GM23338 (cell line): ENCODE measurements around the gene HOXB3. TPM values are rescaled to one million over a fixed set of nuclear protein-coding genes. Genes with fewer than 3 reads are reported as not detected.

Source experiments
- ATAC-seq: fragments of 200-7000 bp; cut with Tn5 transposase; 3 replicates; pipeline ENCODE4 v1.9.1; 2020
- DNase-seq: peaks from one replicate; pipeline ENCODE4 v3.0.0-alpha.2; 2015; ENCODE audit warnings: low spot score
- H2AFZ ChIP-seq: fragments of 200-600 bp; sonication (generic); 2 replicates; pipeline ENCODE4 v1.8.0; 2016; ENCODE audit warnings: antibody characterized with exemption, mild to moderate bottlenecking, moderate library complexity
- H3F3A ChIP-seq: fragments of 200-600 bp; sonication (generic); replicated peaks from 2 replicates; pipeline ENCODE4 v1.8.0; 2017; ENCODE audit warnings: antibody characterized with exemption, mixed run types, low read depth
- H3K27ac ChIP-seq: fragments of 200-600 bp; sonication (generic); 2 replicates; pipeline ENCODE4 v1.6.1; 2016; ENCODE audit warnings: low read depth
- H3K27me3 ChIP-seq: fragments of 200-600 bp; sonication (generic); 2 replicates; pipeline ENCODE4 v1.8.0; 2016; ENCODE audit warnings: mild to moderate bottlenecking, mixed run types, moderate library complexity; ENCODE audit not compliant: insufficient read depth
- H3K36me3 ChIP-seq: fragments of 200-600 bp; sonication (generic); 2 replicates; pipeline ENCODE4 v1.8.0; 2016; ENCODE audit warnings: mild to moderate bottlenecking; ENCODE audit not compliant: insufficient read depth
- H3K4me1 ChIP-seq: fragments of 200-600 bp; sonication (generic); 2 replicates; pipeline ENCODE4 v1.8.0; 2016; ENCODE audit warnings: mild to moderate bottlenecking, moderate library complexity; ENCODE audit not compliant: insufficient read depth
- H3K4me2 ChIP-seq: fragments of 200-600 bp; sonication (generic); 2 replicates; pipeline ENCODE4 v1.7.1; 2017; ENCODE audit warnings: mixed run types
- H3K4me3 ChIP-seq: fragments of 200-600 bp; sonication (generic); 2 replicates; pipeline ENCODE4 v1.6.1; 2016; ENCODE audit warnings: mixed run types
- H3K79me2 ChIP-seq: fragments of 200-600 bp; sonication (generic); replicated peaks from 2 replicates; pipeline ENCODE4 v1.8.0; 2017; ENCODE audit warnings: mild to moderate bottlenecking; ENCODE audit not compliant: insufficient read depth
- H3K9me2 ChIP-seq: fragments of 200-600 bp; sonication (generic); 2 replicates; pipeline ENCODE4 v1.8.0; 2017; ENCODE audit not compliant: insufficient read depth
- H4K20me1 ChIP-seq: fragments of 200-600 bp; sonication (generic); replicated peaks from 2 replicates; pipeline ENCODE4 v1.8.0; 2017; ENCODE audit warnings: mild to moderate bottlenecking; ENCODE audit not compliant: insufficient read depth
- H3K27ac Mint-ChIP-seq: 2 replicates; pipeline ENCODE4 v1.8.0; 2020; ENCODE audit warnings: inconsistent platforms, mild to moderate bottlenecking, moderate library complexity, mixed read lengths
- H3K27me3 Mint-ChIP-seq: 3 replicates; pipeline ENCODE4 v1.8.0; 2022; ENCODE audit warnings: low read depth, mild to moderate bottlenecking, moderate library complexity, mixed read lengths, inconsistent platforms; ENCODE audit not compliant: insufficient read depth, poor library complexity
- H3K36me3 Mint-ChIP-seq: 3 replicates; pipeline ENCODE4 v1.8.0; 2021; ENCODE audit warnings: low read depth, mild to moderate bottlenecking, inconsistent platforms, moderate library complexity, mixed read lengths
- H3K4me1 Mint-ChIP-seq: 3 replicates; pipeline ENCODE4 v1.8.0; 2020; ENCODE audit warnings: mild to moderate bottlenecking, inconsistent platforms, mixed read lengths
- H3K4me3 Mint-ChIP-seq: 3 replicates; pipeline ENCODE4 v1.8.0; 2021; ENCODE audit warnings: moderate library complexity, mild to moderate bottlenecking, inconsistent platforms, mixed read lengths
- H3K9me3 Mint-ChIP-seq: 3 replicates; pipeline ENCODE4 v1.8.0; 2020; ENCODE audit warnings: moderate library complexity, mild to moderate bottlenecking, inconsistent platforms, mixed read lengths
- CREB1 ChIP-seq: fragments of 250-450 bp; sonication (Bioruptor Pico); IDR thresholded peaks from 2 replicates; pipeline ENCODE4 v1.5.0; 2020; ENCODE audit warnings: low read depth, mild to moderate bottlenecking, moderate library complexity
- EZH2 ChIP-seq: fragments of 200-600 bp; sonication (generic); IDR thresholded peaks from one replicate; pipeline ENCODE4 v1.8.0; 2017; ENCODE audit warnings: antibody characterized with exemption, mild to moderate bottlenecking, low read depth; ENCODE audit not compliant: unreplicated experiment
- EZH2phosphoT487 ChIP-seq: fragments of 200-600 bp; sonication (generic); IDR thresholded peaks from one replicate; pipeline ENCODE4 v1.8.1; 2018; ENCODE audit warnings: antibody characterized with exemption; ENCODE audit not compliant: unreplicated experiment
- JUNB ChIP-seq: IDR thresholded peaks from one replicate; pipeline ENCODE4 v1.6.1; 2016; ENCODE audit warnings: antibody characterized with exemption; ENCODE audit not compliant: unreplicated experiment
- NANOG ChIP-seq: IDR thresholded peaks from 2 replicates; pipeline ENCODE4 v1.6.1; 2016; ENCODE audit warnings: antibody characterized with exemption, borderline replicate concordance
- POLR2AphosphoS5 ChIP-seq: IDR thresholded peaks from 2 replicates; pipeline ENCODE4 v1.6.1; 2016; ENCODE audit warnings: antibody characterized with exemption, low read depth
- STAT1 ChIP-seq: IDR thresholded peaks from one replicate; pipeline ENCODE4 v1.6.1; 2016; ENCODE audit warnings: antibody characterized with exemption; ENCODE audit not compliant: unreplicated experiment
- ZNF114 ChIP-seq: fragments of 250-450 bp; sonication (Bioruptor Pico); IDR thresholded peaks from 2 replicates; pipeline ENCODE4 v1.5.0; 2020; ENCODE audit warnings: mild to moderate bottlenecking, moderate library complexity
- ZNF331 ChIP-seq: fragments of 250-450 bp; sonication (Bioruptor Pico); IDR thresholded peaks from 2 replicates; pipeline ENCODE4 v1.5.0; 2020; ENCODE audit warnings: low read depth, mild to moderate bottlenecking, moderate library complexity
- polyA plus RNA-seq: library from polyadenylated mRNA; unstranded; fragments of >200 nt; fragmentation: Nextera tagmentation; extraction: Ambion mirVana; gene quantifications from 2 replicates; pipeline ENCODE4 v1.2.1, GENCODE V29; 2016
- total RNA-seq: library from RNA; depleted of rRNA; stranded (reverse); fragments of >200 nt; shearing (Covaris generic); gene quantifications from 2 replicates; pipeline ENCODE4 v1.2.3, GENCODE V29; 2014
- TF ChIP-seq, protein P1 (sequence below): IDR thresholded peaks from 2 replicates; pipeline ENCODE4 v1.6.1; 2016; ENCODE audit warnings: antibody characterized with exemption
- TF ChIP-seq, protein P2 (sequence below): fragments of 250-450 bp; sonication (Bioruptor Pico); IDR thresholded peaks from 2 replicates; pipeline ENCODE4 v1.5.0; 2020; ENCODE audit warnings: mild to moderate bottlenecking, moderate library complexity
- TF ChIP-seq, protein P3 (sequence below): IDR thresholded peaks from one replicate; pipeline ENCODE4 v1.6.1; 2018; ENCODE audit warnings: antibody characterized with exemption; ENCODE audit not compliant: unreplicated experiment
- TF ChIP-seq, protein P4 (sequence below), 2 experiments: fragments of 200-600 bp in 1 of 2; sonication (generic) in 1 of 2; conservative IDR thresholded peaks; 2 replicates each; pipeline versions ENCODE4 v1.5.1 to v1.6.1; 2016 to 2017; ENCODE audit warnings: antibody characterized with exemption in 2 of 2, low read depth in 2 of 2, mild to moderate bottlenecking in 2 of 2, moderate library complexity in 1 of 2

HOXB3 gene
- total and polyA plus RNA-seq, 2 experiments from 2014 or later: 0.17 TPM; not detected in 1

DNA sequence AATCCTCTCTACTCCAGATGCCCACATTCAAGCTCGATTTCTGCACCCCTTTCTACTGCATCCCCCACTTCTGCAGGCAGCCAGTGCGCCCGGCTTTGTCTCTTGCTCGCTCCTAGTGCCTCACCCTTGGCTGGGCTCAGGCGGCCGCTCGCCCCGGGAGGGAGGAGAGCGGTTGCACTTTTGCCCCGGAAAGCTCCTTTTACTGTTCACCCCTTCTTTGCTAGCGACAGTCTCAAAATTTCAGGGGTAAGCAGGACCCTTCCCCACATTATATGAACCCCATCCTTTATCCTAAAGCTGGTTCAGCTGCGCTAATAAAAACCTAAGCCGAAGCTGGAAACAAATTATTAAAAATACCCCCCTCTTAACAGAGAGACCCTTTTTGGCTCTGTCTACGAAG, 2.5 kb upstream of the HOXB3 start:
- Mint-ChIP-seq H3K36me3 (no peaks in the 10 kb centered on the region), H3K4me1 (peaks cover 42% of the 10 kb centered on the region), H3K9me3 (no peaks in the 10 kb centered on the region; the same call in 2 of the 3 replicates), H3K27ac (no peak overlapping the region), H3K4me3 (0 out of 3 replicates have a peak overlapping the region, but pooled peaks have one; percentile 23), H3K27me3 (peaks cover 100% of the 10 kb centered on the region)
- Histone ChIP-seq H3K4me1 (peaks cover 61% of the 10 kb centered on the region), H3K4me2 (no peak overlapping the region), H3K4me3 (no peak overlapping the region), H4K20me1 (peaks cover 44% of the 10 kb centered on the region), H3K27ac (no peak overlapping the region), H3K27me3 (peaks cover 100% of the 10 kb centered on the region), H3K36me3 (no peaks in the 10 kb centered on the region), H2AFZ (no peak overlapping the region), H3F3A (peaks cover 53% of the 10 kb centered on the region), H3K79me2 (no peaks in the 10 kb centered on the region), H3K9me2 (no peaks in the 10 kb centered on the region)
- no peak for DNase-seq
- peak; percentile 3; the same call in 1 of the 3 replicates for ATAC-seq
- TF ChIP-seq CREB1 (CRISPR knock-in tag) (no peak), JUNB (no peak), NANOG (no peak), STAT1 (no peak), ZNF331 (CRISPR knock-in tag) (no peak), ZNF114 (CRISPR knock-in tag) (no peak), POLR2AphosphoS5 (no peak), EZH2phosphoT487 (peak; percentile 20), EZH2 (peak; percentile 93)
- TF ChIP-seq, protein P1, sequence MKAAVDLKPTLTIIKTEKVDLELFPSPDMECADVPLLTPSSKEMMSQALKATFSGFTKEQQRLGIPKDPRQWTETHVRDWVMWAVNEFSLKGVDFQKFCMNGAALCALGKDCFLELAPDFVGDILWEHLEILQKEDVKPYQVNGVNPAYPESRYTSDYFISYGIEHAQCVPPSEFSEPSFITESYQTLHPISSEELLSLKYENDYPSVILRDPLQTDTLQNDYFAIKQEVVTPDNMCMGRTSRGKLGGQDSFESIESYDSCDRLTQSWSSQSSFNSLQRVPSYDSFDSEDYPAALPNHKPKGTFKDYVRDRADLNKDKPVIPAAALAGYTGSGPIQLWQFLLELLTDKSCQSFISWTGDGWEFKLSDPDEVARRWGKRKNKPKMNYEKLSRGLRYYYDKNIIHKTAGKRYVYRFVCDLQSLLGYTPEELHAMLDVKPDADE: no peak
- TF ChIP-seq, protein P2, sequence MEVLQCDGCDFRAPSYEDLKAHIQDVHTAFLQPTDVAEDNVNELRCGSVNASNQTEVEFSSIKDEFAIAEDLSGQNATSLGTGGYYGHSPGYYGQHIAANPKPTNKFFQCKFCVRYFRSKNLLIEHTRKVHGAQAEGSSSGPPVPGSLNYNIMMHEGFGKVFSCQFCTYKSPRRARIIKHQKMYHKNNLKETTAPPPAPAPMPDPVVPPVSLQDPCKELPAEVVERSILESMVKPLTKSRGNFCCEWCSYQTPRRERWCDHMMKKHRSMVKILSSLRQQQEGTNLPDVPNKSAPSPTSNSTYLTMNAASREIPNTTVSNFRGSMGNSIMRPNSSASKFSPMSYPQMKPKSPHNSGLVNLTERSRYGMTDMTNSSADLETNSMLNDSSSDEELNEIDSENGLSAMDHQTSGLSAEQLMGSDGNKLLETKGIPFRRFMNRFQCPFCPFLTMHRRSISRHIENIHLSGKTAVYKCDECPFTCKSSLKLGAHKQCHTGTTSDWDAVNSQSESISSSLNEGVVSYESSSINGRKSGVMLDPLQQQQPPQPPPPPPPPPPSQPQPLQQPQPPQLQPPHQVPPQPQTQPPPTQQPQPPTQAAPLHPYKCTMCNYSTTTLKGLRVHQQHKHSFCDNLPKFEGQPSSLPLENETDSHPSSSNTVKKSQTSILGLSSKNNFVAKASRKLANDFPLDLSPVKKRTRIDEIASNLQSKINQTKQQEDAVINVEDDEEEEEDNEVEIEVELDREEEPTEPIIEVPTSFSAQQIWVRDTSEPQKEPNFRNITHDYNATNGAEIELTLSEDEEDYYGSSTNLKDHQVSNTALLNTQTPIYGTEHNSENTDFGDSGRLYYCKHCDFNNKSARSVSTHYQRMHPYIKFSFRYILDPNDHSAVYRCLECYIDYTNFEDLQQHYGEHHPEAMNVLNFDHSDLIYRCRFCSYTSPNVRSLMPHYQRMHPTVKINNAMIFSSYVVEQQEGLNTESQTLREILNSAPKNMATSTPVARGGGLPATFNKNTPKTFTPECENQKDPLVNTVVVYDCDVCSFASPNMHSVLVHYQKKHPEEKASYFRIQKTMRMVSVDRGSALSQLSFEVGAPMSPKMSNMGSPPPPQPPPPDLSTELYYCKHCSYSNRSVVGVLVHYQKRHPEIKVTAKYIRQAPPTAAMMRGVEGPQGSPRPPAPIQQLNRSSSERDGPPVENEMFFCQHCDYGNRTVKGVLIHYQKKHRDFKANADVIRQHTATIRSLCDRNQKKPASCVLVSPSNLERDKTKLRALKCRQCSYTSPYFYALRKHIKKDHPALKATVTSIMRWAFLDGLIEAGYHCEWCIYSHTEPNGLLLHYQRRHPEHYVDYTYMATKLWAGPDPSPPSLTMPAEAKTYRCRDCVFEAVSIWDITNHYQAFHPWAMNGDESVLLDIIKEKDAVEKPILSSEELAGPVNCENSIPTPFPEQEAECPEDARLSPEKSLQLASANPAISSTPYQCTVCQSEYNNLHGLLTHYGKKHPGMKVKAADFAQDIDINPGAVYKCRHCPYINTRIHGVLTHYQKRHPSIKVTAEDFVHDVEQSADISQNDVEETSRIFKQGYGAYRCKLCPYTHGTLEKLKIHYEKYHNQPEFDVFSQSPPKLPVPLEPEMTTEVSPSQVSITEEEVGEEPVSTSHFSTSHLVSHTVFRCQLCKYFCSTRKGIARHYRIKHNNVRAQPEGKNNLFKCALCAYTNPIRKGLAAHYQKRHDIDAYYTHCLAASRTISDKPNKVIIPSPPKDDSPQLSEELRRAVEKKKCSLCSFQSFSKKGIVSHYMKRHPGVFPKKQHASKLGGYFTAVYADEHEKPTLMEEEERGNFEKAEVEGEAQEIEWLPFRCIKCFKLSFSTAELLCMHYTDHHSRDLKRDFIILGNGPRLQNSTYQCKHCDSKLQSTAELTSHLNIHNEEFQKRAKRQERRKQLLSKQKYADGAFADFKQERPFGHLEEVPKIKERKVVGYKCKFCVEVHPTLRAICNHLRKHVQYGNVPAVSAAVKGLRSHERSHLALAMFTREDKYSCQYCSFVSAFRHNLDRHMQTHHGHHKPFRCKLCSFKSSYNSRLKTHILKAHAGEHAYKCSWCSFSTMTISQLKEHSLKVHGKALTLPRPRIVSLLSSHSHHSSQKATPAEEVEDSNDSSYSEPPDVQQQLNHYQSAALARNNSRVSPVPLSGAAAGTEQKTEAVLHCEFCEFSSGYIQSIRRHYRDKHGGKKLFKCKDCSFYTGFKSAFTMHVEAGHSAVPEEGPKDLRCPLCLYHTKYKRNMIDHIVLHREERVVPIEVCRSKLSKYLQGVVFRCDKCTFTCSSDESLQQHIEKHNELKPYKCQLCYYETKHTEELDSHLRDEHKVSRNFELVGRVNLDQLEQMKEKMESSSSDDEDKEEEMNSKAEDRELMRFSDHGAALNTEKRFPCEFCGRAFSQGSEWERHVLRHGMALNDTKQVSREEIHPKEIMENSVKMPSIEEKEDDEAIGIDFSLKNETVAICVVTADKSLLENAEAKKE: no peak
- TF ChIP-seq, protein P3, sequence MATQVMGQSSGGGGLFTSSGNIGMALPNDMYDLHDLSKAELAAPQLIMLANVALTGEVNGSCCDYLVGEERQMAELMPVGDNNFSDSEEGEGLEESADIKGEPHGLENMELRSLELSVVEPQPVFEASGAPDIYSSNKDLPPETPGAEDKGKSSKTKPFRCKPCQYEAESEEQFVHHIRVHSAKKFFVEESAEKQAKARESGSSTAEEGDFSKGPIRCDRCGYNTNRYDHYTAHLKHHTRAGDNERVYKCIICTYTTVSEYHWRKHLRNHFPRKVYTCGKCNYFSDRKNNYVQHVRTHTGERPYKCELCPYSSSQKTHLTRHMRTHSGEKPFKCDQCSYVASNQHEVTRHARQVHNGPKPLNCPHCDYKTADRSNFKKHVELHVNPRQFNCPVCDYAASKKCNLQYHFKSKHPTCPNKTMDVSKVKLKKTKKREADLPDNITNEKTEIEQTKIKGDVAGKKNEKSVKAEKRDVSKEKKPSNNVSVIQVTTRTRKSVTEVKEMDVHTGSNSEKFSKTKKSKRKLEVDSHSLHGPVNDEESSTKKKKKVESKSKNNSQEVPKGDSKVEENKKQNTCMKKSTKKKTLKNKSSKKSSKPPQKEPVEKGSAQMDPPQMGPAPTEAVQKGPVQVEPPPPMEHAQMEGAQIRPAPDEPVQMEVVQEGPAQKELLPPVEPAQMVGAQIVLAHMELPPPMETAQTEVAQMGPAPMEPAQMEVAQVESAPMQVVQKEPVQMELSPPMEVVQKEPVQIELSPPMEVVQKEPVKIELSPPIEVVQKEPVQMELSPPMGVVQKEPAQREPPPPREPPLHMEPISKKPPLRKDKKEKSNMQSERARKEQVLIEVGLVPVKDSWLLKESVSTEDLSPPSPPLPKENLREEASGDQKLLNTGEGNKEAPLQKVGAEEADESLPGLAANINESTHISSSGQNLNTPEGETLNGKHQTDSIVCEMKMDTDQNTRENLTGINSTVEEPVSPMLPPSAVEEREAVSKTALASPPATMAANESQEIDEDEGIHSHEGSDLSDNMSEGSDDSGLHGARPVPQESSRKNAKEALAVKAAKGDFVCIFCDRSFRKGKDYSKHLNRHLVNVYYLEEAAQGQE: no peak
- TF ChIP-seq, protein P4, sequence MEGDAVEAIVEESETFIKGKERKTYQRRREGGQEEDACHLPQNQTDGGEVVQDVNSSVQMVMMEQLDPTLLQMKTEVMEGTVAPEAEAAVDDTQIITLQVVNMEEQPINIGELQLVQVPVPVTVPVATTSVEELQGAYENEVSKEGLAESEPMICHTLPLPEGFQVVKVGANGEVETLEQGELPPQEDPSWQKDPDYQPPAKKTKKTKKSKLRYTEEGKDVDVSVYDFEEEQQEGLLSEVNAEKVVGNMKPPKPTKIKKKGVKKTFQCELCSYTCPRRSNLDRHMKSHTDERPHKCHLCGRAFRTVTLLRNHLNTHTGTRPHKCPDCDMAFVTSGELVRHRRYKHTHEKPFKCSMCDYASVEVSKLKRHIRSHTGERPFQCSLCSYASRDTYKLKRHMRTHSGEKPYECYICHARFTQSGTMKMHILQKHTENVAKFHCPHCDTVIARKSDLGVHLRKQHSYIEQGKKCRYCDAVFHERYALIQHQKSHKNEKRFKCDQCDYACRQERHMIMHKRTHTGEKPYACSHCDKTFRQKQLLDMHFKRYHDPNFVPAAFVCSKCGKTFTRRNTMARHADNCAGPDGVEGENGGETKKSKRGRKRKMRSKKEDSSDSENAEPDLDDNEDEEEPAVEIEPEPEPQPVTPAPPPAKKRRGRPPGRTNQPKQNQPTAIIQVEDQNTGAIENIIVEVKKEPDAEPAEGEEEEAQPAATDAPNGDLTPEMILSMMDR (conservative IDR thresholded peaks at IDR 0.05; ENCODE audit: low read depth in 2 of 2): no peak
